HepG2 (cell line): Measurements from ENCODE around the gene CTDSP1. TPM values are rescaled to one million over a fixed set of nuclear protein-coding genes. Genes with fewer than 3 reads are reported as not detected.

Experiments
- ARNT2 ChIP-seq: sonication (generic); formaldehyde crosslinking; IDR thresholded peaks from 2 replicates; pipeline ENCODE4 v1.8.0; 2022; ENCODE audit warnings: mild to moderate bottlenecking, low read depth, missing genetic modification reagents, moderate library complexity
- ATF3 ChIP-seq: sonication (generic); formaldehyde crosslinking; IDR thresholded peaks from 2 replicates; pipeline ENCODE4 v1.4.0; 2020; ENCODE audit warnings: missing genetic modification reagents
- EHMT2 ChIP-seq: fragments of 200-600 bp; sonication (generic); IDR thresholded peaks from 2 replicates; pipeline ENCODE4 v1.7.0; 2017; ENCODE audit warnings: antibody characterized with exemption, low read depth, low read length, borderline replicate concordance
- ETV5 ChIP-seq: IDR thresholded peaks from 2 replicates; pipeline ENCODE4 v1.6.1; 2018; ENCODE audit warnings: missing biosample characterization, missing genetic modification reagents, inconsistent platforms, borderline replicate concordance
- FLYWCH1 ChIP-seq: sonication (generic); formaldehyde crosslinking; IDR thresholded peaks from 2 replicates; pipeline ENCODE4 v1.8.1; 2023; ENCODE audit warnings: mild to moderate bottlenecking, missing genetic modification reagents
- HDAC2 ChIP-seq: sonication (generic); formaldehyde crosslinking; IDR thresholded peaks from 2 replicates; pipeline ENCODE4 v1.4.0; 2020; ENCODE audit warnings: missing genetic modification reagents
- HMG20A ChIP-seq: IDR thresholded peaks from 2 replicates; pipeline ENCODE4 v1.6.1; 2016; ENCODE audit warnings: borderline replicate concordance
- KDM4B ChIP-seq: sonication (generic); formaldehyde crosslinking; IDR thresholded peaks from 2 replicates; pipeline ENCODE4 v1.4.0; 2020; ENCODE audit warnings: missing genetic modification reagents
- MED8 ChIP-seq: sonication (generic); formaldehyde crosslinking; IDR thresholded peaks from 2 replicates; pipeline ENCODE4 v1.8.1; 2023; ENCODE audit warnings: mild to moderate bottlenecking, missing genetic modification reagents; ENCODE audit not compliant: insufficient replicate concordance
- NFYB ChIP-seq: sonication (generic); formaldehyde crosslinking; IDR thresholded peaks from 2 replicates; pipeline ENCODE4 v1.4.0; 2020; ENCODE audit warnings: missing genetic modification reagents
- SIN3A ChIP-seq: IDR thresholded peaks from 2 replicates; pipeline ENCODE4 v1.6.1; 2011; ENCODE audit warnings: low read depth, mild to moderate bottlenecking, control low read depth, low read length, borderline replicate concordance
- SOX5 ChIP-seq: IDR thresholded peaks from 2 replicates; pipeline ENCODE4 v1.6.1; 2016; ENCODE audit warnings: borderline replicate concordance
- SP140L ChIP-seq: sonication (generic); formaldehyde crosslinking; IDR thresholded peaks from 2 replicates; pipeline ENCODE4 v1.4.0; 2020; ENCODE audit warnings: missing genetic modification reagents, borderline replicate concordance
- STAT5B ChIP-seq: sonication (generic); formaldehyde crosslinking; IDR thresholded peaks from 2 replicates; pipeline ENCODE4 v1.4.0; 2020; ENCODE audit warnings: missing genetic modification reagents
- THRA ChIP-seq: sonication (generic); formaldehyde crosslinking; IDR thresholded peaks from 2 replicates; pipeline ENCODE4 v1.4.0; 2020; ENCODE audit warnings: missing genetic modification reagents, borderline replicate concordance
- TOE1 ChIP-seq: sonication (generic); formaldehyde crosslinking; IDR thresholded peaks from 2 replicates; pipeline ENCODE4 v1.4.0; 2020; ENCODE audit warnings: mild to moderate bottlenecking, missing genetic modification reagents
- TOPORS ChIP-seq: sonication (generic); formaldehyde crosslinking; IDR thresholded peaks from 2 replicates; pipeline ENCODE4 v1.8.0; 2023; ENCODE audit warnings: mild to moderate bottlenecking, missing genetic modification reagents
- ZNF3 ChIP-seq: IDR thresholded peaks from 2 replicates; pipeline ENCODE4 v1.7.0; 2017; ENCODE audit warnings: inconsistent platforms
- ZNF329 ChIP-seq: sonication (generic); formaldehyde crosslinking; IDR thresholded peaks from 2 replicates; pipeline ENCODE4 v1.9.0; 2021; ENCODE audit warnings: low read depth, mild to moderate bottlenecking, missing genetic modification reagents
- ZNF333 ChIP-seq: sonication (generic); formaldehyde crosslinking; IDR thresholded peaks from 2 replicates; pipeline ENCODE4 v1.4.0; 2020; ENCODE audit warnings: mild to moderate bottlenecking, missing genetic modification reagents, borderline replicate concordance
- ZNF782 ChIP-seq: sonication (generic); formaldehyde crosslinking; IDR thresholded peaks from 2 replicates; pipeline ENCODE4 v1.4.0; 2020; ENCODE audit warnings: missing genetic modification reagents, mild to moderate bottlenecking, borderline replicate concordance
- ZSCAN22 ChIP-seq: sonication (generic); formaldehyde crosslinking; IDR thresholded peaks from 2 replicates; pipeline ENCODE4 v1.4.0; 2020; ENCODE audit warnings: mild to moderate bottlenecking, missing genetic modification reagents
- polyA plus RNA-seq, 8 experiments: library from polyadenylated mRNA; depleted of rRNA in 3 of 8; stranded (reverse) in 7 of 8; unstranded in 1 of 8; fragments of >200 nt; fragmentation: Illumina TruSeq in 4 of 8; extraction: Trizol in 4 of 8; gene quantifications; 2 replicates each; pipeline versions ENCODE4 v1.2.1 to v1.2.3, GENCODE V29; 2011 to 2016; ENCODE audit warnings: low read depth in 4 of 8, missing spikeins in 1 of 8, mixed read lengths in 1 of 8; ENCODE audit not compliant: insufficient read depth in 1 of 8
- total RNA-seq, 5 experiments: library from RNA; depleted of rRNA; stranded (reverse); fragments of >200 nt; fragmentation: Illumina TruSeq; extraction: Trizol; gene quantifications; 2 replicates each; pipeline ENCODE4 v1.2.3, GENCODE V29; 2016; ENCODE audit warnings: low read depth in 1 of 5
- TF ChIP-seq, protein P1 (sequence below): sonication (generic); formaldehyde crosslinking; IDR thresholded peaks from 2 replicates; pipeline ENCODE4 v1.8.0; 2023; ENCODE audit warnings: mild to moderate bottlenecking, missing genetic modification reagents
- TF ChIP-seq, protein P2 (sequence below): sonication (generic); formaldehyde crosslinking; IDR thresholded peaks from 2 replicates; pipeline ENCODE4 v1.8.1; 2023; ENCODE audit warnings: mild to moderate bottlenecking, missing genetic modification reagents
- TF ChIP-seq, protein P3 (sequence below): IDR thresholded peaks from 2 replicates; pipeline ENCODE4 v1.6.1; 2018; ENCODE audit warnings: missing genetic modification reagents

The CTDSP1 gene
- total and polyA plus RNA-seq, 2 of the 13 experiments (the other 11 are each of a cell fraction or from before 2014, with no cell fraction given), result 91.0 to 268 TPM

DNA sequence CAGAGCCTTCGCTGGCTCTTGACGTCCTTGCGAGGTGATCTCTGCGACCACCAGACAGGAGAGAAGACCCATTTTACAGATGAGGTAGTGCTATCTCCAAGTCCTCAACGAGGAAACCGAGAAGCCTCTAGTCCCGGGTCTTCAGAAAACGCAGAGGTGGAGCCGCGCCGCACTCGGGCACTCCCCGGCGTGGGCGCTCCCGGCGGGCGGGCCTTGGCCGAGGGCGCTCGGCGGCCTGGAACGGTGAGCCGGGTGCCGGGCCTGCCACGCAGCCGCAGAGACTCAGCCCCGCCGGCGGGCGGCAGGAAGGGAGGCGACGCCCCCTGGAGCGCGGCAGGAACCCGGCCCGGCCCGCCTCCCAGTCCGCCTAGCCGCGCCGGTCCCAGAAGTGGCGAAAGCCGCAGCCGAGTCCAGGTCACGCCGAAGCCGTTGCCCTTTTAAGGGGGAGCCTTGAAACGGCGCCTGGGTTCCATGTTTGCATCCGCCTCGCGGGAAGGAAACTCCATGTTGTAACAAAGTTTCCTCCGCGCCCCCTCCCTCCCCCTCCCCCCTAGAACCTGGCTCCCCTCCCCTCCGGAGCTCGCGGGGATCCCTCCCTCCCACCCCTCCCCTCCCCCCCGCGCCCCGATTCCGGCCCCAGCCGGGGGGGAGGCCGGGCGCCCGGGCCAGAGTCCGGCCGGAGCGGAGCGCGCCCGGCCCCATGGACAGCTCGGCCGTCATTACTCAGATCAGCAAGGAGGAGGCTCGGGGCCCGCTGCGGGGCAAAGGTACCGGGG, at the start of gene CTDSP1 (continued):
- TF ChIP-seq ZNF329 (CRISPR knock-in tag) (peak; percentile 71; the same call in 1 of the 2 replicates), ZNF782 (CRISPR knock-in tag) (0 out of 2 replicates have a peak, but pooled peaks have one; percentile 10), TOE1 (CRISPR knock-in tag) (no peak; the same call in 1 of the 2 replicates), SP140L (CRISPR knock-in tag) (no peak), SIN3A (peak; percentile 15; the same call in 1 of the 2 replicates), SOX5 (CRISPR knock-in tag) (peak; percentile 48), ARNT2 (CRISPR knock-in tag) (peak; percentile 62; the same call in 1 of the 2 replicates), TOPORS (CRISPR knock-in tag) (peak; percentile 27; the same call in 1 of the 2 replicates), EHMT2 (no peak), KDM4B (CRISPR knock-in tag) (peak; percentile 88), ETV5 (CRISPR knock-in tag) (peak; percentile 83), NFYB (CRISPR knock-in tag) (no peak; the same call in 1 of the 2 replicates), ATF3 (CRISPR knock-in tag) (0 out of 2 replicates have a peak, but pooled peaks have one; percentile 33), STAT5B (CRISPR knock-in tag) (peak; percentile 18; the same call in 1 of the 2 replicates), THRA (peak; percentile 81), FLYWCH1 (CRISPR knock-in tag) (no peak), MED8 (CRISPR knock-in tag) (peak; percentile 74), ZNF3 (CRISPR knock-in tag) (peak; percentile 26; the same call in 1 of the 2 replicates), HDAC2 (CRISPR knock-in tag) (peak; percentile 48), ZNF333 (CRISPR knock-in tag) (peak; percentile 24), HMG20A (CRISPR knock-in tag) (no peak), ZSCAN22 (CRISPR knock-in tag) (0 out of 2 replicates have a peak, but pooled peaks have one; percentile 9)
- TF ChIP-seq, protein P1, sequence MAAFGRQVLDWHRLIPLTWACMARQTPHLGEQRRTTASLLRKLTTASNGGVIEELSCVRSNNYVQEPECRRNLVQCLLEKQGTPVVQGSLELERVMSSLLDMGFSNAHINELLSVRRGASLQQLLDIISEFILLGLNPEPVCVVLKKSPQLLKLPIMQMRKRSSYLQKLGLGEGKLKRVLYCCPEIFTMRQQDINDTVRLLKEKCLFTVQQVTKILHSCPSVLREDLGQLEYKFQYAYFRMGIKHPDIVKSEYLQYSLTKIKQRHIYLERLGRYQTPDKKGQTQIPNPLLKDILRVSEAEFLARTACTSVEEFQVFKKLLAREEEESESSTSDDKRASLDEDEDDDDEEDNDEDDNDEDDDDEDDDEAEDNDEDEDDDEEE (CRISPR knock-in tag), result peak; percentile 42; the same call in 1 of the 2 replicates
- TF ChIP-seq, protein P2, sequence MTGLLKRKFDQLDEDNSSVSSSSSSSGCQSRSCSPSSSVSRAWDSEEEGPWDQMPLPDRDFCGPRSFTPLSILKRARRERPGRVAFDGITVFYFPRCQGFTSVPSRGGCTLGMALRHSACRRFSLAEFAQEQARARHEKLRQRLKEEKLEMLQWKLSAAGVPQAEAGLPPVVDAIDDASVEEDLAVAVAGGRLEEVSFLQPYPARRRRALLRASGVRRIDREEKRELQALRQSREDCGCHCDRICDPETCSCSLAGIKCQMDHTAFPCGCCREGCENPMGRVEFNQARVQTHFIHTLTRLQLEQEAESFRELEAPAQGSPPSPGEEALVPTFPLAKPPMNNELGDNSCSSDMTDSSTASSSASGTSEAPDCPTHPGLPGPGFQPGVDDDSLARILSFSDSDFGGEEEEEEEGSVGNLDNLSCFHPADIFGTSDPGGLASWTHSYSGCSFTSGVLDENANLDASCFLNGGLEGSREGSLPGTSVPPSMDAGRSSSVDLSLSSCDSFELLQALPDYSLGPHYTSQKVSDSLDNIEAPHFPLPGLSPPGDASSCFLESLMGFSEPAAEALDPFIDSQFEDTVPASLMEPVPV (CRISPR knock-in tag), result peak; percentile 13; the same call in 1 of the 2 replicates
- TF ChIP-seq, protein P3, sequence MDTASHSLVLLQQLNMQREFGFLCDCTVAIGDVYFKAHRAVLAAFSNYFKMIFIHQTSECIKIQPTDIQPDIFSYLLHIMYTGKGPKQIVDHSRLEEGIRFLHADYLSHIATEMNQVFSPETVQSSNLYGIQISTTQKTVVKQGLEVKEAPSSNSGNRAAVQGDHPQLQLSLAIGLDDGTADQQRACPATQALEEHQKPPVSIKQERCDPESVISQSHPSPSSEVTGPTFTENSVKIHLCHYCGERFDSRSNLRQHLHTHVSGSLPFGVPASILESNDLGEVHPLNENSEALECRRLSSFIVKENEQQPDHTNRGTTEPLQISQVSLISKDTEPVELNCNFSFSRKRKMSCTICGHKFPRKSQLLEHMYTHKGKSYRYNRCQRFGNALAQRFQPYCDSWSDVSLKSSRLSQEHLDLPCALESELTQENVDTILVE (CRISPR knock-in tag), result peak; percentile 94
